ENCODE measurements around the gene ADCY9.
"Not testable (repeated sequence)": the region's sequence is repeated elsewhere in the genome, so short reads cannot be mapped to it uniquely, and the experiment has no call there.

ADCY9 gene

GRCh38 chr16:4092547-4093265 lies 23.5 kb downstream of the ADCY9 start:
- no peak for DNase-seq

DNA sequence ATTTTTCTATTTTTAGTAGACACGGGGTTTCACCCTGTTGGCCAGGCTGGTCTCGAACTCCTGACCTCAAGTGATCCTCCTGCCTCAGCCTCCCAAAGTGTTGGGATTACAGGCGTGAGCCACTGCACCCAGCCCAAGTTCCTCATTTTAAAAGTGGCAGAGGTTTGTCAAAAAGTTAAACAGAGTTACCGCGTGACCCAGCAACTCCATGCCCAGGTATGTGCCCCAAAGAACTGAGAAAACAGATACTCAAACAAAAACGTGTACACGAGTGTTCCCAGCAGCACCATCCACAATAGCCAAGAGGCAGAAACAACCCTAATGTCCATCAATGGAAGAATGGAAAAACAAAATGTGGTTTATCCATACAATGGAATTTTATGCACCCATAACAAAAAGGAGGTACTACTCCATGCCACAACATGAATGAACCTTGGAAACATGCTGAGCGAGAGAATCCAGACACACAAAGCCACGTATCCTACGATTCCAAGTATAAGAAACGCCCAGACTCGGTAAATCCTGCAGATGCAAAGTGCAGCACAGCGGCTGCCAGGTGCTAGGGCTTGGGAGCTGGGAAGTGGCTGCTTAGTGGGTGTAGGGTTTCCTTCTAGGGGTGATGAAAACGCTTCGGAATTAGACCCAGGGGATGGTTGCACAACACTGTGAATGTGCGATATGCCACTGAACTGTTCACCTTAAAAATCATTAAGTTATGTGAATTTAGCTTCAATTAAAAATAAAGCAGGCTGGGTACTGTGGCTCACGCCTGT lies 24.8 kb downstream of the ADCY9 start:
- no peak for DNase-seq

DNA sequence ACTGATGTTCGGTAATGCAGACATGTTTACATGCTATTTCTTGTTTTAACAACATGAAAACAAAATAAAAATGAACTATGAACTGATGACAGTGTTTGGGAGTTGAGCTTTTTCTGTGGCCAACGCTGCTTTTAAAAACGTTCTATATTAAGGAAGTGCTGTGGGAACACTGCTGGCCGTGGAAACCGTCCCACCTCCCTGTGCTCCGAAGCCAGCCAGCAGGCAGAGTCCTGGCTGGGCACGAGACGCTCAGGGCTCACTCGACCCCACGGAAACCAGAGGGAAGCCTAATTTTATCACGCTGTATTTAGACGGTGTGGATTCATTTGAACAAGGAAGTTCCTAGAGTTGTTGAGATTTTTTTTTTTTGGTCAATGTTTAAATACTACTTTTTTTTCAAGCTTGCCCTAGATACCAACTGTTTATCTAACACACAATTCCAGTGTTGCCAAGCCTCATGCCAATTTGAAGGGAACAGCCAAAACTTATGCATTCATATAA lies 25.8 kb downstream of the ADCY9 start:
- no peak for DNase-seq

DNA sequence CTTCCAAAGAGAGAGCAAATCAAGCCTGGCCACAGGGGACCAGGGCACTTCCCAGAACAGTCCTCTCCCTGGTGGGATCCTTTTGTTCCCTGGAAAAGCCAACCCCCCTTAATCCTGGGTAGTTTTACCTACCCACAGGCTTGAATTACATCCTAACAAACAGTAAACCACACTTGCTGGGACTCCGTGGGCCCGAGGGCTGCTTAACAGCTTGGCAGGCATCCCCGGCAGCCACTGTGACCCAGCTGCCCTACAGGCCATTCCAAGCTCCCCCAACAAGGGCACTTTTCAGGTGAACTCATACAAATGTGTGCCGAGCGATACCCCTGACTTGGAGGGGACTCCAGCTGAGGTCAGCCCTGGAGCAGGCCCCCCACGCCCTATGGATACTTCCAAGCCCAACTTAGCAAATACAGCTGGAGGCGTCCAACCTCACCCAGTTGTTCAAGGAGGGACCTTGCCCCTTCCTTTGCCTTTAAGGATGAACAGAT lies 26.4 kb downstream of the ADCY9 start:
- no peak for DNase-seq

DNA sequence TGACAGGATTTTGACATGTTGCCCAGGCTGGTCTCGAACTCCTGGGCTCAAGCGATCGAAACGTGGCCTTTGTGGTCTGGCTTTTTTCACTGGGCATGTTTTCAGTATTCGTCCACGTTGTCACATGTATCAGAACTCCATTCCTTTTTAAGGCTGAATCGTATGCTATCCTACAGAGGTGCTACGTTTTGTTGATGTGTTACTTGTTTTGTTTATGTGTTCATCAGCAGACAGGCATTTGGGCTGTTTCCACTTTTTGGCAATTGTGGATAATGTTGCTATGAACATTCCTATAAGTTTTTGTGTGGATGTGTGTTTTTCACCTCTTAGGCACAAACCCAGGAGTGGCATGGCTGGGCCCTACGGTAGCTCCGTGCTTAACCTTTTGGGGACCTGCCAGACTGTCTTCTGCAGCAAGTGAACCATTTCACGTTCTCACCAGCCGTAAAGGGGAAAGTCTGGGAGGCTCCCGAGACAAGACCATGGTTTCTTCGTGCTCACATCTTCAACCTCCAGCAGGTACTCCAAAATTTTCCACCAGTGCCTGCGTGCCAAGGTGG lies 26.9 kb downstream of the ADCY9 start:
- DNase-seq: no peak

DNA sequence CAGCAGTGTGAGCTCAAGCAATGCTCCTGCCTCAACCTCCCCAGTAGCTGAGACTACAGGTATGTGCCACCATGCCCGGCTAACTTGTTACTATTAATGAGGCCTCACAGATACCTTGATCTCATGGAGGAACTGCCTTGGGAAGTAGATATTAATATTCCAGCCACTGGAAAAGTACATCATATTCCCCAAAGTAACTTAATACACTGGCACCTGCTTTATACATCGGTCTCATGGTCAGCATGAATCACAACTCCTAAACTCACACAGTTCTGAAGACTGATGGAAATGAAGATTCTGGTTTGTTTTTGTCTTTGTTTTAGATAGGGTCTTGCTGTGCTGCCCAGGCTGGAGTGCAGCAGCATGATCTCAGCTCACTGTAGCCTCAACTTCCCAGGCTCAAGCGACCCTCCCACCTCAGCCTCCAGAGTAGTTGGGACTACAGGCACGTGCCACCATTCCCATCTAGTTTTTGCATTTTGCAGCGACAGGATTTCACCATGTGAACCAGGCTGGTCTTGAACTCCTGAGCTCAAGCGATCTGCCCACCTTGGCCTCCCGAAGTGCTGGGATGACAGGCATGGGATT lies 28.2 kb downstream of the ADCY9 start:
- DNase-seq: no peak

DNA sequence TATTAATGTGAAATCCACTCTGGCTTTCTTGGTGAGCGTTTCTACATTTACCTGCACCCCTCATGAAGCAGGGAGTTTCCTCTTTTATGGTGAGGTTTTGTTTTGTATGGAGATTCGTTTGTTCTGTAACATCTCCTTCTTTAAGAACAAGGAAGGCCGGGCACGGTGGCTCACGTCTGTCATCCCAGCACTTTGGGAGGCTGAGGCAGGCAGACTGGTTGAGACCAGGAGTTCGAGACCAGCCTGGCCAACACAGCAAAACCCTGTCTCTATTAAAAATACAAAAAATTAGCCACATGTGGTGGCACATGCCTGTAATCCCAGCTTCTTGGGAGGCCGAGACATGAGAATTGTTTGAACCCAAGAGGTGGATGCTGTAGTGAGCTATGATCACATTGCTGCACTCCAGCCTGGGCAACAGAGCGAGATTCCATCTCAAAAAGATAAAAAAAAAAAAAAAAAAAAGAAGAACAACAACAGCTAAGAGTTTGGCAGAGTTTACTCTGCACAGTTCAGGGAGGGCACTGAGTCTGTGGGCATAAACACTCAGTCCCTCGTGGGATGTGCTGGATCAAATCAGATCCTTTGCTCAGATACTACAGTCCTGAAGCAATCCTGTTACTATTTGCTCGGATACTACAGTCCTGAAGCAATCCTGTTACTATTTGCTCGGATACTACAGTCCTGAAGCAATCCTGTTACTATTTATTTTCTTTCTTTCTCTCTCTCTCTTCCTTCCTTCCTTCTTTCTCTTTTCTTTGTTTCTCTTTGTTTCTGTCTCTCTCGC lies 28.9 kb downstream of the ADCY9 start:
- DNase-seq: no peak

- no peak for DNase-seq
These were observed 30.1 kb downstream of the ADCY9 start for GRCh38 chr16:4086153-4086552.

DNA sequence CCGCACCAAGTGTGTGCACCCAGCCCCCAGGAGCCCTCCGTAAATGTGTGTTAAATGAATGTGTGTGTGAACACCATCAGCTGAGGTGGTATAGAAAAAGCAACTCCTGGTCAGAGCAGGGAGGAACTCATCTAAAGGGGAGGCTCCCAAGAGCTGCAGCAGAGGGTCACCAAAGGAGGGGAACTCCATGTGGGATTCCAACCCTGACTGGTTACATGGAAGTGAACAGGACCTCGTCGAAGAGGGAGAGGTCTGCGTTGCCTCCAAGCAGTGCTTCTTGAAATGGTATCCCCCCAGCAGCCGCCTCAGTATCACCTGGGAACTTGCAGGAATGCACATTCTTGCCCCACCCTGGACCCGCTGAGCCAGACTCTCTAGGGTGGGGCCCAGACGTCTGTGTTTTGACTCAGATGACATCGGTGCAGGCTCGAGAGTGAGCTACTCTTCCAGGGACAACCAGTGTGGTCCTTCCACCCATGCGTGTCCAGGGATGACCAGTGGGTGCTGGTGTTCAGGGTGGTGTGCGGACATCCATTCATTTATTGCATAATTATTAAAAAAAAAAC lies 30.8 kb downstream of the ADCY9 start:
- DNase-seq: no peak

DNA sequence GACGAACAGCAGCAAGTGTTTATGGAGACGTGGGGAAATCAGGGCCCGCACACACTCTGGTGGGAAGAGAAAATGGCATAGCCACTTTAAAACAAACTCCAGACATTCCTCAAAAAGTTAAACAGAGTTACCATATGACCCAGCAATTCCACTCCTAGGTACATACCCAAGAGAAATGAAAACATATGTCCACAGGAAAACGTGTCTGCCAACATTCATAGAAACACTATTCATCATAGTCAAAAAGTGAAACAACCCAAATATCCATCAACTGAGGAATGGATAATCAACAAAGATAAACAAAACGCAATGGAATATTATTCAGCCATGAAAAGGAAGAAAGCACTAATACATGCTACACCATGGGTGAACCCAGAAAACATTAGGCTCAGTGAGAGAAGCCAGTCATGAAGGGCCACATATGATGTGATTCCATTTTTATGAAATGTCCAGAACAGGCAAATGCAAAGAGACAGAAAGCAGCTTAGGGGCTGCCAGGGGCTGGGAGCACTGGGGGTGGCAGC lies 32.8 kb downstream of the ADCY9 start:
- DNase-seq: no peak

DNA sequence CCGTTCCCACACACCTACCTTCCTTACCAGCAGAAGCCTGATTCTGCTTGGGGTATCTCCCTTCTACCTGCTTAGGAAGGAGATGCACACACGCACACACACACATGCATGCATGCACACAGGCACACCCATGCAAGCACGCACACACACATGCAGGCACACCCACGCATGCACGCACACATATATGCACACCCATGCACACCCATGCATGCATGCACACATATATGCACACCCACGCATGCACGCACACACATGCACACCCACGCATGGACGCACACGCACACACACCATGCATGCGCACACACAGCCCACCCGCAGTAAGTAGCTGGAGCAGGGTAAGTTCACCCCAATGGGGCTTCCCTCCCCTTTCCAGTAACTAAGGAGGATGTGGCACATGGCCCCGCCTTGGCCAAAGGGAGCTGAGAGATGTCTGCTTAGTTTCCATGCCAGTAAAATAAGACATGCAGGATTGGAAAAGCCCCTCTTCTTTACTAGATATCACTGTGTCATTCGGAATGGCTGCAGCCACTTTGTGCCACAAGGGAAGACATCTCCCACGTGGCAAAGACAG lies 33.7 kb downstream of the ADCY9 start:
- DNase-seq: no peak

DNA sequence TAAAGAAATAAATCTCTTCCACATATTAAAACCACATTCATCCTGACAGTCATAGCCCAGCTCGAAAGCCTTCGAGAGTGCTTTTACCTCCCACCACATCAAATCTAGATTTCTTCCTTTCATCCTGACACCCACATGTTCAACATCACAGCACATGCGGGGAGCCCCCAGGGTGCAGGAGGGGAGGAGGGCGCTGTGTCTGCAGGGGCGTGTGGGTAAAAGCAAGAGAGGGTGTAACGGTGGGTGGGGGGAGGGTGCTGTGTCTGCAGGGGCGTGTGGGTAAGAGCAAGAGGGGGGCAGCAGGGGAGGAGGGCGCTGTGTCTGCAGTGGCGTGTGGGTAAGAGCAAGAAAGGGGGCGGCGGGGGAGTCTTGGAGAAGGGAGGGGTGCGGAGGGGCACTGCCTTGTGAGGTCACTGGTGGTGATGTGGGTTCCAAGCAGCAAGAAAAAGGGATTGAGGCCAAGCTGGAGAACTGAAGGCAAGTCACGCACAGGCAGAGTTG lies 34.7 kb downstream of the ADCY9 start:
- peak; percentile 47 for DNase-seq

GRCh38 chr16:4081047-4081446 lies 35.2 kb downstream of the ADCY9 start:
- DNase-seq: no peak

DNA sequence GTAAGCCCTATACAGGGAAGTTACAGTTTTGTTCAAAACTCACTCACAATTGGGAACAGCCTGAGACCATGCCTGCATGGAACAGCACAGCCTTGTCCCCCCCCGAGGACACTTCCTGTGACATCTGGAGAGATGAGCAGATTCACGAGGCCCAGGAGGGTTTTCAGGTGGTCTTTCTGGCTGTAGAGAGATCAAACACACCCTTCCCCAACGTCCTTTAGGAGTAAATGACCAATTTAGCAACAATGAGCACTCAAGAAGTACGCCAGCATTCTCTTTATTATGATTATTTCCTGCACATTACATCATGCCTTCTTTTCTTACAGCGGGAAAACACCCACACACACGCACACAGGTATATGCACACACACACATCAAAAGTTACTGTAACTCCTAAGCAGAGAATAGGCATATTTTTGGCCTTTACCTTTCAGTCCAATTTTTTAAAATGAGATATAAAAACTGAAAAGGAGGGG lies 39.0 kb downstream of the ADCY9 start:
- peak; percentile 32 for DNase-seq

GRCh38 chr16:4075534-4075933 lies 40.7 kb downstream of the ADCY9 start:
- no peak for DNase-seq

DNA sequence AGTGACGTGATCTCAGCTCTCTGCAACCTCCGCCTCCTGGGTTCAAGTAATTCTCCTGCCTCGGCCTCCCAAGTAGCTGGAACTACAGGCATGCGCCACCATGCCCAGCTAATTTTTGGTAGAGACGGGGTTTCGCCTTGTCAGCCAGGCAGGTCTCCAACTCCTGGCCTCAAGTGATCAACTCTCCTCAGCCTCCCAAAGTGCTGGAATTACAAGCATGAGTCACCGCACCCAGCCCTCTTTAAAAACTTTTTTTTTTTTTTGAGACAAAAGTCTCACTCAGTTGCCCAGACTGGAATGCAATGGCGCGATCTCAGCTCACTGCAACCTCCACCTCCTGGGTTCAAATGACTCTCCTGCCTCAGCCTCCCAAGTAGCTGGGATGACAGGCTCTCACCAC lies 43.1 kb downstream of the ADCY9 start:
- DNase-seq: not testable (repeated sequence)

- DNase-seq: no peak
These were observed 44.3 kb downstream of the ADCY9 start for GRCh38 chr16:4071686-4072561.

GRCh38 chr16:4070936-4071335 lies 45.3 kb downstream of the ADCY9 start:
- no peak for DNase-seq

GRCh38 chr16:4067262-4068001 lies 48.8 kb downstream of the ADCY9 start:
- peak; percentile 64 for DNase-seq

Data from fibroblast of upper back skin (primary cell).